Measurements from ENCODE around the gene MBP.
"Not testable (repeated sequence)": the region's sequence is repeated elsewhere in the genome, so short reads cannot be mapped to it uniquely, and the experiment has no call there.

The MBP gene

GRCh38 chr18:76944346-76944745, 188.2 kb downstream of the MBP start:
- DNase-seq (ENCODE audit: low read depth in 3 of 3) = not testable (repeated sequence)

GRCh38 chr18:76943542-76944339, 188.8 kb downstream of the MBP start:
- DNase-seq (ENCODE audit: low read depth in 3 of 3) = no peak

GRCh38 chr18:76941284-76941683, 191.3 kb downstream of the MBP start:
- DNase-seq (ENCODE audit: low read depth in 3 of 3) = no peak

- no peak for DNase-seq (ENCODE audit: low read depth in 3 of 3)
Observed at GRCh38 chr18:76938619-76939018, 194.0 kb downstream of the MBP start.

- no peak for DNase-seq (ENCODE audit: low read depth in 3 of 3)
Observed at GRCh38 chr18:76937597-76937996, 195.0 kb downstream of the MBP start.

DNA sequence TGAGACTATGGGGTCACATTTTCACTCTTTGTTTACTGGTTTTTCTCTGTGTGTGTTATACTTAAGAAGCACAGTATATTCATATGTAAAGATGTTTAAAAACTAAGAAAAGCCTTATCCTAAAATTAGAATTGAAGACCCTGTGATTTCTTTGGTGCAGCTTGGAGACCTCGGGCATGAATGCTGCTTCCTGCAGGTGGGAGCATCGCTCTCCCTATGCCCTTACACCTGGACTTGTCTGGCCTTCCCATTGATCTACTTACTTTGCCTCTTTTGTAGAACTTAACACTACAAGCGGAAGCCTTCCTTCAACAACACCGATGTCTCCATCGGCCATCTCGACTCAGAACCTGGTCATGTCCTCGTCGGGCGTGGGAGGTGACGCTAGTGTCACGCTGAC, 195.7 kb downstream of the MBP start:
- no peak for DNase-seq (ENCODE audit: low read depth in 3 of 3)

DNA sequence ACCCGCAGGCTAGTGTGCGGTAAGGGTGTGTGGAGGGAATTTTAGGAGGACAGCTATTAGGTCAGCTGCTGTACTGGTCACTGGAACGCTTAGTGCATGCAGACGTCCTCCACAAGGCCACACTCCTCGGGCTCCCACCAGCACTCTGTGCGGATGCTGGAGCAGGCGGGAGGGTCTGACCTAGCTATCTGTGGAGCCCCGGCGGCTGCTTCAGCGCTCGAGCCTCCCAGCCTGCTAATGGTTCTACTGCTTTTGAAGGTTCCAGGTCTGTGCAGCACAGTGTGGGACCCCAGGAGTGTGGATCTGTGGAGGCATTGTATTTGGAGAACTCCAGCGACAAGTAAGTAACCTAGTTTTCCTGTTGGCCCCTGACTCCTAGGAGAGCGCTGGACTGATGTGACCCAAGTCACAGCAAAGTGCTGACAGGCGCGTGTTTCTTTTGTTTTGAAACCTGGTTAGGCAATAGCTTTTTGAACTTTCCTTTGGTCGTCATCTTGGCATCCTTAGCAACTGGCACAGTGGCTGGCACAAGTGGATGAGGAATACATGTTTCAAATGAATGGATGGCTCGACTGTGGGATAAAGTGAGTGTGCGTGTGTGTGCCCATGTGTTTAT, 196.8 kb downstream of the MBP start:
- DNase-seq (ENCODE audit: low read depth in 3 of 3) = no peak

DNA sequence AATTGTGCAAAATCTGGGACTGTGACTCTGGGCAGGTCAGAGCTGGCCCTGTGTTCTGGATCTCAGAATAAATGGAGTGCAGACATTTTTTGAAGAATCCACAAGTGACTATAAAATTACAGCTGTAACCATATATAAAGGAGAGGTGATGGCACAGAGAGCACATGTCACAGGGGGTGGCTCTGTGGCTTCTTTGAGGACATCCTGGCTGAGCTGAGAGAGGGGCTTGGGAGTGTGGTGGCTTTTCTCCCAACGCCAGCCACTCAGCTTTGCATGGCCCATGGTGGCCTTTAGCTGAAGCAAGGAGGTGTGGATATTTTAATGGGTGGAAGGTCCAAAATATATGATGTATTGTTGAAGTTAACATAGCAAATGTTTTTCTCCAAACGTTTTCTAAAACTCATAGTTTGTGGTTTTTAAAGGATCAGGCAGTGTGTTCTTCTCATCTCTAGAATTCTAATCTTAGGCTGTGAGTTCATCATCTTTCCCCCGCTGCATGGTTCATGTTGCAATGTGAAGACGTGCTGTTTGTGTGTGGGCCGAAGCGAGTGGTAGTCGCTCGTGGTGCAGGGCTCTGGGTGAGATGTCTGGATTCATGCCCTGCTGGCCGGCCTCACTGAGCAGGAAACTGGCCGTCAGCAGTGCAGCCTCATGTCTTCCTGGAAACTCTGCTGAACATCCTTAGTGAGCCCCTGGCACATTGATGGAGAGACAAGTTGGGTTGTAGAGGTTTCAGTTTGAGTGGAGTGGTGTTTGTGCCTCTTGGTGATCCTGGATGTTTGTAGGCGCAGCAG, 200.4 kb downstream of the MBP start:
- no peak for DNase-seq (ENCODE audit: low read depth in 3 of 3)

- no peak for DNase-seq (ENCODE audit: low read depth in 3 of 3)
Observed at GRCh38 chr18:76931171-76931570, 201.4 kb downstream of the MBP start.

Data from stimulated activated CD4-positive, alpha-beta T cell treated with anti-CD3 and anti-CD28 coated beads, TNF-alpha, amount 100 ng/mL, for 48 hours (primary cell).